ENCODE data around the gene GGCT.
"Not testable (repeated sequence)": the region's sequence is repeated elsewhere in the genome, so short reads cannot be mapped to it uniquely, and the experiment has no call there.

The GGCT gene

GRCh38 chr7:30503274-30504212, 1.1 kb downstream of the GGCT start:
- Histone ChIP-seq H3K4me3 (ENCODE audit: low read length) (peak overlapping the region; percentile 91), H3K9ac (ENCODE audit: low read length) (peak overlapping the region; percentile 94), H3K27me3 (replicated peaks; ENCODE audit: control insufficient read depth, insufficient read depth, low read length) (no peaks in the 10 kb centered on the region), H3K9me3 (ENCODE audit: control insufficient read depth, low read length) (no peaks in the 10 kb centered on the region), H3K36me3 (ENCODE audit: control insufficient read depth, insufficient read depth, low read length, severe bottlenecking) (peaks cover 6% of the 10 kb centered on the region), H3K4me1 (ENCODE audit: control insufficient read depth, insufficient read depth, low read length) (peaks cover 22% of the 10 kb centered on the region)
- DNase-seq (ENCODE audit: low read depth): peak; percentile 8

- peaks cover 7% of the 10 kb centered on the region for H3K36me3 ChIP-seq (ENCODE audit: control insufficient read depth, insufficient read depth, low read length, severe bottlenecking)
- DNase-seq (ENCODE audit: low read depth): no peak
- no peaks in the 10 kb centered on the region for H3K9me3 ChIP-seq (ENCODE audit: control insufficient read depth, low read length)
- peak overlapping the region; percentile 91 for H3K4me3 ChIP-seq (ENCODE audit: low read length)
- H3K9ac ChIP-seq (ENCODE audit: low read length): peak overlapping the region; percentile 94
- no peaks in the 10 kb centered on the region for H3K27me3 ChIP-seq (replicated peaks; ENCODE audit: control insufficient read depth, insufficient read depth, low read length)
- peaks cover 22% of the 10 kb centered on the region for H3K4me1 ChIP-seq (ENCODE audit: control insufficient read depth, insufficient read depth, low read length)
Observed at GRCh38 chr7:30502470-30503251, 2.0 kb downstream of the GGCT start.

GRCh38 chr7:30501264-30501663, 3.4 kb downstream of the GGCT start:
- Histone ChIP-seq H3K36me3 (ENCODE audit: control insufficient read depth, insufficient read depth, low read length, severe bottlenecking) (peaks cover 20% of the 10 kb centered on the region), H3K9ac (ENCODE audit: low read length) (no peak overlapping the region), H3K9me3 (ENCODE audit: control insufficient read depth, low read length) (no peaks in the 10 kb centered on the region), H3K4me1 (ENCODE audit: control insufficient read depth, insufficient read depth, low read length) (peaks cover 22% of the 10 kb centered on the region), H3K27me3 (replicated peaks; ENCODE audit: control insufficient read depth, insufficient read depth, low read length) (no peaks in the 10 kb centered on the region), H3K4me3 (ENCODE audit: low read length) (no peak overlapping the region)
- DNase-seq (ENCODE audit: low read depth): no peak

DNA sequence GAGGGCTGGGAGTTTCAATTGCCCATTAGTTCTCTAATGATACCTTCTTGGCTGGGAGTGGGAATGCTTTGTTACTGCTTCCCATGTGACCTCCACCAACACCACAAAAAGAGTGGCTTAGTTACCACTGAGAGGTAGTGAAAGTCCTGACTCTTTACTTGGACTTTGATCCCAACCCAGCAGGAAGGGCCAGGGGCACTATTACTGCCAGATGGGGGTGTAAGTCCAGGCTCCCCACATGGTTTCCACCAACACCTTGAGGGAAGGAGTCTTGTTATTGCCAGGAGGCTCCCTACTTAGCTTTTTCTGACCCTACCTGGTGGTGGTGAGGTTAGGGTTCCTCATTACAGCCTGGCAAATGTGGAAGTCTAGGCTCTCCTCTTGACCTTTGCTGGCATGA, 11.4 kb downstream of the GGCT start:
- H3K4me3 ChIP-seq (ENCODE audit: low read length): no peak overlapping the region
- no peak for DNase-seq (ENCODE audit: low read depth)
- no peaks in the 10 kb centered on the region for H3K4me1 ChIP-seq (ENCODE audit: control insufficient read depth, insufficient read depth, low read length)

GRCh38 chr7:30491417-30491816, 13.2 kb downstream of the GGCT start:
- no peaks in the 10 kb centered on the region for H3K27me3 ChIP-seq (replicated peaks; ENCODE audit: control insufficient read depth, insufficient read depth, low read length)
- no peak for DNase-seq (ENCODE audit: low read depth)
- H3K9ac ChIP-seq (ENCODE audit: low read length): no peak overlapping the region
- no peak overlapping the region for H3K4me3 ChIP-seq (ENCODE audit: low read length)
- peaks cover 15% of the 10 kb centered on the region for H3K36me3 ChIP-seq (ENCODE audit: control insufficient read depth, insufficient read depth, low read length, severe bottlenecking)
- H3K9me3 ChIP-seq (ENCODE audit: control insufficient read depth, low read length): peaks cover 17% of the 10 kb centered on the region
- no peaks in the 10 kb centered on the region for H3K4me1 ChIP-seq (ENCODE audit: control insufficient read depth, insufficient read depth, low read length)

More for the DNA sequence above, 11.4 kb downstream of the GGCT start:
- Histone ChIP-seq H3K9me3 (ENCODE audit: control insufficient read depth, low read length) (peaks cover 17% of the 10 kb centered on the region), H3K36me3 (ENCODE audit: control insufficient read depth, insufficient read depth, low read length, severe bottlenecking) (peaks cover 27% of the 10 kb centered on the region), H3K27me3 (replicated peaks; ENCODE audit: control insufficient read depth, insufficient read depth, low read length) (no peaks in the 10 kb centered on the region), H3K9ac (ENCODE audit: low read length) (no peak overlapping the region)

- Histone ChIP-seq H3K36me3 (ENCODE audit: control insufficient read depth, insufficient read depth, low read length, severe bottlenecking) (no peaks in the 10 kb centered on the region), H3K4me3 (ENCODE audit: low read length) (no peak overlapping the region), H3K9ac (ENCODE audit: low read length) (no peak overlapping the region), H3K4me1 (ENCODE audit: control insufficient read depth, insufficient read depth, low read length) (peaks cover 7% of the 10 kb centered on the region), H3K9me3 (ENCODE audit: control insufficient read depth, low read length) (peaks cover 16% of the 10 kb centered on the region), H3K27me3 (replicated peaks; ENCODE audit: control insufficient read depth, insufficient read depth, low read length) (no peaks in the 10 kb centered on the region)
- no peak for DNase-seq (ENCODE audit: low read depth)
Observed at GRCh38 chr7:30487371-30487770, 17.3 kb downstream of the GGCT start.

GRCh38 chr7:30485667-30486066, 19.0 kb downstream of the GGCT start:
- DNase-seq (ENCODE audit: low read depth): no peak
- H3K9me3 ChIP-seq (ENCODE audit: control insufficient read depth, low read length): no peaks in the 10 kb centered on the region
- no peaks in the 10 kb centered on the region for H3K36me3 ChIP-seq (ENCODE audit: control insufficient read depth, insufficient read depth, low read length, severe bottlenecking)
- no peak overlapping the region for H3K4me3 ChIP-seq (ENCODE audit: low read length)
- no peak overlapping the region for H3K9ac ChIP-seq (ENCODE audit: low read length)
- no peaks in the 10 kb centered on the region for H3K27me3 ChIP-seq (replicated peaks; ENCODE audit: control insufficient read depth, insufficient read depth, low read length)
- peaks cover 7% of the 10 kb centered on the region for H3K4me1 ChIP-seq (ENCODE audit: control insufficient read depth, insufficient read depth, low read length)

GRCh38 chr7:30481416-30481815, 23.2 kb downstream of the GGCT start:
- DNase-seq (ENCODE audit: low read depth); H3K4me3 ChIP-seq (ENCODE audit: low read length); H3K9me3 ChIP-seq (ENCODE audit: control insufficient read depth, low read length); H3K27me3 ChIP-seq (replicated peaks; ENCODE audit: control insufficient read depth, insufficient read depth, low read length); H3K9ac ChIP-seq (ENCODE audit: low read length); H3K36me3 ChIP-seq (ENCODE audit: control insufficient read depth, insufficient read depth, low read length, severe bottlenecking): not testable (repeated sequence)
- H3K4me1 ChIP-seq (ENCODE audit: control insufficient read depth, insufficient read depth, low read length): peaks cover 23% of the 10 kb centered on the region

- H3K9ac ChIP-seq (ENCODE audit: low read length): peak overlapping the region; percentile 81
- no peaks in the 10 kb centered on the region for H3K27me3 ChIP-seq (replicated peaks; ENCODE audit: control insufficient read depth, insufficient read depth, low read length)
Observed at GRCh38 chr7:30479202-30480120, 25.2 kb downstream of the GGCT start.

DNA sequence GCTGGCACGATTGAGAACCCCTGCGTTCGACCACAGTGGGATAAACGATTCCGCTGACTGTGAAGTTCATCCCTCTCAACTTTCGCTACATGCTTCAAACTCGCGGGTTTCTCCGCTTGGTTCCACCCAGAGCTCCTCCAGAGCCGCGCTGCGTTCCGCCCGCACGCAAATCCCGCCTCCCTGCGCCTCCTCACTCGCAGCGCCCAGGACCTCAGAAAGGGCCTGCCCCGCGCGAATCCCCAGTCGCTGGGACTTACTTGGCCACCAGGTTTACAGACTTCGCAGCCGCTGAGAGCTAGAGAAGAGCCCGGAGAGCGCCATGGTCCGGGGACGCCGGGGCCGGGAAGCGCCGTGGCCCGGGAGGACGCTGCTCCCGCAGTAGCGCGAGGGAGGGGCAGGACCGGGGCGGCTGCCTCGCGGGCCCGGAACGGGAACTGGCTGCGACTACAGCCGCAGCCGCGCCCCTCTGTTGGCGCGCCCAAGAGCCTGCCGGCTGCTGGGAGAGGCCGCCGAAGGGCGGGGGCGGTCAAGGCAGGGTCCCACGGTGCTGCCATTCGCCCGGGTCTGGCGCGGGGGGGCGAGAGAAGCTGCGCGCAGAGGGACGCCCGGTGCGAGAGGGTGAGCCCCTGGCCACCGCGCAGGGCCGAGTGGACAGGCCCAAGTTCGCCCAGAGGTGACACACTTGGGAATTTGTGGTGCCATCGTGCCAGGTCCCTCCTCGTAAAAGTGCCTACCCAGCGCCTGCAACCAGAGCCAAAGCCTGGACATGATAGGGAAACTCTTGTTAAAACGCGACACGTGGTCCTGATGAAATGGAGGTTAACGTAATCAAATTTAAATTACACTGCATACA, 26.1 kb downstream of the GGCT start, which contains the start of gene NOD1:
Gene NOD1, minus strand, starts transcription at position 436 of the 853 bp plus-strand sequence. CDS start 21,863 bp downstream, outside the sequence.
- peak; percentile 92 for DNase-seq (ENCODE audit: low read depth)
- H3K9ac ChIP-seq (ENCODE audit: low read length): peak within 1 kb of the TSS; percentile 81
- no peaks in the 10 kb centered on the region for H3K36me3 ChIP-seq (ENCODE audit: control insufficient read depth, insufficient read depth, low read length, severe bottlenecking)
- H3K27me3 ChIP-seq (replicated peaks; ENCODE audit: control insufficient read depth, insufficient read depth, low read length): no peaks in the 10 kb centered on the region
- H3K4me1 ChIP-seq (ENCODE audit: control insufficient read depth, insufficient read depth, low read length): peaks cover 46% of the 10 kb centered on the region
- H3K4me3 ChIP-seq (ENCODE audit: low read length): peak within 1 kb of the TSS; percentile 93
- no peaks in the 10 kb centered on the region for H3K9me3 ChIP-seq (ENCODE audit: control insufficient read depth, low read length)

More at GRCh38 chr7:30479202-30480120, 25.2 kb downstream of the GGCT start:
- Histone ChIP-seq H3K4me3 (ENCODE audit: low read length) (peak overlapping the region; percentile 93), H3K9me3 (ENCODE audit: control insufficient read depth, low read length) (no peaks in the 10 kb centered on the region), H3K4me1 (ENCODE audit: control insufficient read depth, insufficient read depth, low read length) (peaks cover 38% of the 10 kb centered on the region), H3K36me3 (ENCODE audit: control insufficient read depth, insufficient read depth, low read length, severe bottlenecking) (no peaks in the 10 kb centered on the region)
- peak; percentile 72 for DNase-seq (ENCODE audit: low read depth)
